IPS-NIHi7 (cell line): ENCODE results near the gene SIPA1L3.
"Not testable (repeated sequence)": the region's sequence is repeated elsewhere in the genome, so short reads cannot be mapped to it uniquely, and the experiment has no call there.

Source experiments
- DNase-seq: peaks from one replicate; pipeline ENCODE4 v3.0.0; 2012; ENCODE audit warnings: mixed read lengths; ENCODE audit errors: extremely low spot score

The SIPA1L3 gene

GRCh38 chr19:38213469-38213868 is 306.5 kb downstream of the SIPA1L3 start:
- no peak for DNase-seq

- no peak for DNase-seq
These were observed 307.1 kb downstream of the SIPA1L3 start for GRCh38 chr19:38213911-38214625.

- no peak for DNase-seq
These were observed 310.0 kb downstream of the SIPA1L3 start for GRCh38 chr19:38216785-38217641.

- no peak for DNase-seq
These were observed 311.2 kb downstream of the SIPA1L3 start for GRCh38 chr19:38218204-38218603.

- no peak for DNase-seq
These were observed 312.2 kb downstream of the SIPA1L3 start for GRCh38 chr19:38219221-38219620.

- DNase-seq, result no peak
These were observed 314.4 kb downstream of the SIPA1L3 start for GRCh38 chr19:38221421-38221820.

GRCh38 chr19:38221919-38222830 is 315.2 kb downstream of the SIPA1L3 start:
- DNase-seq, result no peak

- DNase-seq, result no peak
These were observed 316.1 kb downstream of the SIPA1L3 start for GRCh38 chr19:38223119-38223523.

- DNase-seq, result no peak
These were observed 316.6 kb downstream of the SIPA1L3 start for GRCh38 chr19:38223617-38224013.

GRCh38 chr19:38224014-38224862 is 317.2 kb downstream of the SIPA1L3 start, which contains the start of gene DPF1:
TSS of gene DPF1 (minus strand) at chr19:38224222. CDS start at chr19:38224142, 80 bp downstream.
- peak; percentile 94 for DNase-seq

- not testable (repeated sequence) for DNase-seq
These were observed 317.8 kb downstream of the SIPA1L3 start for GRCh38 chr19:38224863-38225218.

GRCh38 chr19:38227287-38228004 is 320.4 kb downstream of the SIPA1L3 start:
- no peak for DNase-seq

GRCh38 chr19:38228005-38228377 is 321.0 kb downstream of the SIPA1L3 start:
- no peak for DNase-seq

- DNase-seq, result peak; percentile 70
These were observed 321.8 kb downstream of the SIPA1L3 start for GRCh38 chr19:38228491-38229439.

- peak; percentile 69 for DNase-seq
These were observed 322.6 kb downstream of the SIPA1L3 start for GRCh38 chr19:38229585-38230073.

- DNase-seq, result not testable (repeated sequence)
These were observed 323.6 kb downstream of the SIPA1L3 start for GRCh38 chr19:38230506-38231133.

GRCh38 chr19:38231918-38232317 is 324.9 kb downstream of the SIPA1L3 start:
- no peak for DNase-seq

GRCh38 chr19:38233740-38234251 is 326.8 kb downstream of the SIPA1L3 start:
- DNase-seq, result peak; percentile 87
